GM23338 (cell line): ENCODE measurements around the gene MRPL2. TPM values are rescaled to one million over a fixed set of nuclear protein-coding genes. Genes with fewer than 3 reads are reported as not detected.

Experiments used
- ATAC-seq: fragments of 200-7000 bp; cut with Tn5 transposase; 3 replicates; pipeline ENCODE4 v1.9.1; 2020
- DNase-seq: peaks from one replicate; pipeline ENCODE4 v3.0.0-alpha.2; 2015; ENCODE audit warnings: low spot score
- H2AFZ ChIP-seq: fragments of 200-600 bp; sonication (generic); 2 replicates; pipeline ENCODE4 v1.8.0; 2016; ENCODE audit warnings: antibody characterized with exemption, mild to moderate bottlenecking, moderate library complexity
- H3F3A ChIP-seq: fragments of 200-600 bp; sonication (generic); replicated peaks from 2 replicates; pipeline ENCODE4 v1.8.0; 2017; ENCODE audit warnings: antibody characterized with exemption, mixed run types, low read depth
- H3K27ac ChIP-seq: fragments of 200-600 bp; sonication (generic); 2 replicates; pipeline ENCODE4 v1.6.1; 2016; ENCODE audit warnings: low read depth
- H3K27me3 ChIP-seq: fragments of 200-600 bp; sonication (generic); 2 replicates; pipeline ENCODE4 v1.8.0; 2016; ENCODE audit warnings: mild to moderate bottlenecking, mixed run types, moderate library complexity; ENCODE audit not compliant: insufficient read depth
- H3K36me3 ChIP-seq: fragments of 200-600 bp; sonication (generic); 2 replicates; pipeline ENCODE4 v1.8.0; 2016; ENCODE audit warnings: mild to moderate bottlenecking; ENCODE audit not compliant: insufficient read depth
- H3K4me1 ChIP-seq: fragments of 200-600 bp; sonication (generic); 2 replicates; pipeline ENCODE4 v1.8.0; 2016; ENCODE audit warnings: mild to moderate bottlenecking, moderate library complexity; ENCODE audit not compliant: insufficient read depth
- H3K4me2 ChIP-seq: fragments of 200-600 bp; sonication (generic); 2 replicates; pipeline ENCODE4 v1.7.1; 2017; ENCODE audit warnings: mixed run types
- H3K4me3 ChIP-seq: fragments of 200-600 bp; sonication (generic); 2 replicates; pipeline ENCODE4 v1.6.1; 2016; ENCODE audit warnings: mixed run types
- H3K79me2 ChIP-seq: fragments of 200-600 bp; sonication (generic); replicated peaks from 2 replicates; pipeline ENCODE4 v1.8.0; 2017; ENCODE audit warnings: mild to moderate bottlenecking; ENCODE audit not compliant: insufficient read depth
- H3K9me2 ChIP-seq: fragments of 200-600 bp; sonication (generic); 2 replicates; pipeline ENCODE4 v1.8.0; 2017; ENCODE audit not compliant: insufficient read depth
- H4K20me1 ChIP-seq: fragments of 200-600 bp; sonication (generic); replicated peaks from 2 replicates; pipeline ENCODE4 v1.8.0; 2017; ENCODE audit warnings: mild to moderate bottlenecking; ENCODE audit not compliant: insufficient read depth
- H3K27ac Mint-ChIP-seq: 2 replicates; pipeline ENCODE4 v1.8.0; 2020; ENCODE audit warnings: inconsistent platforms, mild to moderate bottlenecking, moderate library complexity, mixed read lengths
- H3K27me3 Mint-ChIP-seq: 3 replicates; pipeline ENCODE4 v1.8.0; 2022; ENCODE audit warnings: low read depth, mild to moderate bottlenecking, moderate library complexity, mixed read lengths, inconsistent platforms; ENCODE audit not compliant: insufficient read depth, poor library complexity
- H3K36me3 Mint-ChIP-seq: 3 replicates; pipeline ENCODE4 v1.8.0; 2021; ENCODE audit warnings: low read depth, mild to moderate bottlenecking, inconsistent platforms, moderate library complexity, mixed read lengths
- H3K4me1 Mint-ChIP-seq: 3 replicates; pipeline ENCODE4 v1.8.0; 2020; ENCODE audit warnings: mild to moderate bottlenecking, inconsistent platforms, mixed read lengths
- H3K4me3 Mint-ChIP-seq: 3 replicates; pipeline ENCODE4 v1.8.0; 2021; ENCODE audit warnings: moderate library complexity, mild to moderate bottlenecking, inconsistent platforms, mixed read lengths
- H3K9me3 Mint-ChIP-seq: 3 replicates; pipeline ENCODE4 v1.8.0; 2020; ENCODE audit warnings: moderate library complexity, mild to moderate bottlenecking, inconsistent platforms, mixed read lengths
- CREB1 ChIP-seq: fragments of 250-450 bp; sonication (Bioruptor Pico); IDR thresholded peaks from 2 replicates; pipeline ENCODE4 v1.5.0; 2020; ENCODE audit warnings: low read depth, mild to moderate bottlenecking, moderate library complexity
- CTCF ChIP-seq, 2 experiments: fragments of 200-600 bp in 1 of 2; sonication (generic) in 1 of 2; conservative IDR thresholded peaks; 2 replicates each; pipeline versions ENCODE4 v1.5.1 to v1.6.1; 2016 to 2017; ENCODE audit warnings: antibody characterized with exemption in 2 of 2, low read depth in 2 of 2, mild to moderate bottlenecking in 2 of 2, moderate library complexity in 1 of 2
- EZH2phosphoT487 ChIP-seq: fragments of 200-600 bp; sonication (generic); IDR thresholded peaks from one replicate; pipeline ENCODE4 v1.8.1; 2018; ENCODE audit warnings: antibody characterized with exemption; ENCODE audit not compliant: unreplicated experiment
- POLR2AphosphoS5 ChIP-seq: IDR thresholded peaks from 2 replicates; pipeline ENCODE4 v1.6.1; 2016; ENCODE audit warnings: antibody characterized with exemption, low read depth
- ZNF331 ChIP-seq: fragments of 250-450 bp; sonication (Bioruptor Pico); IDR thresholded peaks from 2 replicates; pipeline ENCODE4 v1.5.0; 2020; ENCODE audit warnings: low read depth, mild to moderate bottlenecking, moderate library complexity
- ZNF462 ChIP-seq: fragments of 250-450 bp; sonication (Bioruptor Pico); IDR thresholded peaks from 2 replicates; pipeline ENCODE4 v1.5.0; 2020; ENCODE audit warnings: mild to moderate bottlenecking, moderate library complexity
- polyA plus RNA-seq: library from polyadenylated mRNA; unstranded; fragments of >200 nt; fragmentation: Nextera tagmentation; extraction: Ambion mirVana; gene quantifications from 2 replicates; pipeline ENCODE4 v1.2.1, GENCODE V29; 2016
- total RNA-seq: library from RNA; depleted of rRNA; stranded (reverse); fragments of >200 nt; shearing (Covaris generic); gene quantifications from 2 replicates; pipeline ENCODE4 v1.2.3, GENCODE V29; 2014
- TF ChIP-seq, protein P1 (sequence below): IDR thresholded peaks from one replicate; pipeline ENCODE4 v1.6.1; 2018; ENCODE audit warnings: antibody characterized with exemption; ENCODE audit not compliant: unreplicated experiment

Gene MRPL2
- total and polyA plus RNA-seq, 2 experiments from 2014 or later, result 32.3 to 128 TPM

DNA sequence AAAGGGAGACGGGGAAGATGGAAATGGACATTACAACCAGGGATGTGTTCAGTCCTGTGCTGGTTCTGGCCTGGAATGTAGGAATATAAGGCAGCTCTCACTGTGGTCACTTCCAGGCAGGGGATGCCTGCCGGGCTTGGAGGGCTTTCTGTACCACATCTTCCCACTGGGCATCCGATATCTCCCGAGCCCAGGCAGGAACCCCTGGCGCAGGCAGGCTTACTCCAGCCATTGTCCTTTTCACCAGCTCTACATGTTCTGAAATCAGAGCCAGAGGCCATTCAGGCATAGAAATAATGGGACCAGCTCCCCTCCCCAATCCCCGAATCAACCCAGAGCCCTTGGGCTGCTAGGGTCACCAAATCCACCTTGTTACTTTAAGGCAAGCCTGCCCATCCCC lies 46.9 kb downstream of the MRPL2 start (continued):
- no peak for TF ChIP-seq ZNF462

DNA sequence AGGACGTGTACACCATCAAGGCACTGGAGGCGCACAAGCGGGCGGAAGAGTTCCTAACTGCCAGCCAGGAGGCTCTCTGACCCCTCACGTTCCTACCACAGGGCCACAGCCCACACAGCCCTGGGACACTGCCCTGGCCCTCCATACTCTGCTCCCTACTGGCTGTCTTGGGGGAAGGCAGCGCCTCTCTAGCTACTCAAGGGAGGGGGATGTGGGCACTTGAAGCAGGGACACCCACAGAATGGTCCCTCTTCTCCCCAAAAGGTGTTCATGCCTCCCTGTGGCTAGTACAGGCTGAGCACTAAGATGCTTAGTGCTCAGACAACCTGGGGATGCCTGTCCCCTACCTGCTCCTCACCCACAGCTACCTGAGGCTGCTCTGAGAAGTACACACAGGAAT lies 48.0 kb downstream of the MRPL2 start:
- Mint-ChIP-seq H3K27ac (no peak overlapping the region), H3K4me3 (0 out of 3 replicates have a peak overlapping the region, but pooled peaks have one; percentile 15), H3K9me3 (no peaks in the 10 kb centered on the region), H3K36me3 (peaks cover 71% of the 10 kb centered on the region), H3K27me3 (peaks cover 20% of the 10 kb centered on the region), H3K4me1 (peaks cover 30% of the 10 kb centered on the region)
- ATAC-seq, result peak; percentile 3; the same call in 2 of the 3 replicates
- H3K4me2 ChIP-seq, result no peak overlapping the region
- H3K27me3 ChIP-seq, result no peaks in the 10 kb centered on the region
- TF ChIP-seq CTCF (conservative IDR thresholded peaks at IDR 0.05; ENCODE audit: low read depth in 2 of 2) (peak in 1 of 2 experiments; percentile 49; a peak in 2 of 4 replicates), POLR2AphosphoS5 (no peak), ZNF331 (CRISPR knock-in tag) (no peak), CREB1 (no peak), EZH2phosphoT487 (no peak)
- TF ChIP-seq, protein P1, sequence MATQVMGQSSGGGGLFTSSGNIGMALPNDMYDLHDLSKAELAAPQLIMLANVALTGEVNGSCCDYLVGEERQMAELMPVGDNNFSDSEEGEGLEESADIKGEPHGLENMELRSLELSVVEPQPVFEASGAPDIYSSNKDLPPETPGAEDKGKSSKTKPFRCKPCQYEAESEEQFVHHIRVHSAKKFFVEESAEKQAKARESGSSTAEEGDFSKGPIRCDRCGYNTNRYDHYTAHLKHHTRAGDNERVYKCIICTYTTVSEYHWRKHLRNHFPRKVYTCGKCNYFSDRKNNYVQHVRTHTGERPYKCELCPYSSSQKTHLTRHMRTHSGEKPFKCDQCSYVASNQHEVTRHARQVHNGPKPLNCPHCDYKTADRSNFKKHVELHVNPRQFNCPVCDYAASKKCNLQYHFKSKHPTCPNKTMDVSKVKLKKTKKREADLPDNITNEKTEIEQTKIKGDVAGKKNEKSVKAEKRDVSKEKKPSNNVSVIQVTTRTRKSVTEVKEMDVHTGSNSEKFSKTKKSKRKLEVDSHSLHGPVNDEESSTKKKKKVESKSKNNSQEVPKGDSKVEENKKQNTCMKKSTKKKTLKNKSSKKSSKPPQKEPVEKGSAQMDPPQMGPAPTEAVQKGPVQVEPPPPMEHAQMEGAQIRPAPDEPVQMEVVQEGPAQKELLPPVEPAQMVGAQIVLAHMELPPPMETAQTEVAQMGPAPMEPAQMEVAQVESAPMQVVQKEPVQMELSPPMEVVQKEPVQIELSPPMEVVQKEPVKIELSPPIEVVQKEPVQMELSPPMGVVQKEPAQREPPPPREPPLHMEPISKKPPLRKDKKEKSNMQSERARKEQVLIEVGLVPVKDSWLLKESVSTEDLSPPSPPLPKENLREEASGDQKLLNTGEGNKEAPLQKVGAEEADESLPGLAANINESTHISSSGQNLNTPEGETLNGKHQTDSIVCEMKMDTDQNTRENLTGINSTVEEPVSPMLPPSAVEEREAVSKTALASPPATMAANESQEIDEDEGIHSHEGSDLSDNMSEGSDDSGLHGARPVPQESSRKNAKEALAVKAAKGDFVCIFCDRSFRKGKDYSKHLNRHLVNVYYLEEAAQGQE, result no peak
- peak; percentile 51 for DNase-seq
- no peak overlapping the region for H3K4me3 ChIP-seq
- peaks cover 13% of the 10 kb centered on the region; the same call in 1 of the 2 replicates for H3K36me3 ChIP-seq
- peaks cover 37% of the 10 kb centered on the region for H3K79me2 ChIP-seq
- H3K9me2 ChIP-seq, result no peaks in the 10 kb centered on the region
- H4K20me1 ChIP-seq, result peaks cover 19% of the 10 kb centered on the region
- H2AFZ ChIP-seq, result no peak overlapping the region
- H3K27ac ChIP-seq, result no peak overlapping the region; the same call in 1 of the 2 replicates
- H3K4me1 ChIP-seq, result peaks cover 16% of the 10 kb centered on the region
- 0 out of 2 replicates have a peak, but pooled peaks cover 21% of the 10 kb centered on the region for H3F3A ChIP-seq
